NCI-H69 (cell line): Measurements from ENCODE around the gene PRDM8.

ENCODE experiments used
- DNase-seq: peaks from one replicate; lab custom pipeline; 2025; lab: John Stamatoyannopoulos, UW

PRDM8 gene

GRCh38 chr4:80196922-80197573 is at the start of gene PRDM8:
Gene PRDM8, plus strand, starts transcription at chr4:80197503. Its CDS starts 2,578 bp downstream, at chr4:80200081.
- peak; percentile 92 for DNase-seq

- no peak for DNase-seq
Measured at GRCh38 chr4:80150387-80151180, 46.7 kb upstream of the PRDM8 start.

- no peak for DNase-seq
Measured at GRCh38 chr4:80151981-80152380, 45.3 kb upstream of the PRDM8 start.

DNA sequence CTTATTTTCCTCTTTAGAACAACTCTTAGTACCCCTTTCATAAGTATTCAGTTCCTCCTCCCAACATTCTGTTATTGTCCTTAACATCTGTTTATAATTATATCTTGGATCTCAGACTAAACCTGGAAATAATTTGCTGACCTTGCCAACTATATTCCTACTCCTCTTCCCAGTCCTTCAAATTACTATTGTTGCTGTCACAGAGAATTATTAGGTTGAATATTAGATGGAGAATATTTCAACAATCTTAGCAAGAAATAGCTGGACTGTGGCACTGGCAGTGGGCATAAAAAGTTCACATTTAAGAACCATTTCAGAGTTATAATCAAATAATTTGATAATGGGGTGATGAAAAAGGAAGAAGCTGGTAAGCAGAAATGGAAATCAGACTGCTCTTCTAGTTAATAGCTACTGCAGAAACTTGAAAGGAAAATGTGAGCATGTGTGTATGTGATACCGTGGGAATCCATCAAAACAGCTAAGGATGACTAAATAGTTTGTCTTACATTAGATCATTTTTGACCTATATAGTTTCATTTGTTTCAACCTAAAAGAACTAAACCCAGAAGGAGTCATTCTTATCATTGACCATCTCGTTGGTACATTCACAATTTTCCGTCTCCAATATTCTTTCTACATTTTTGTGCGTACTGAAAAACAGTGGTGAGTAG is 43.3 kb upstream of the PRDM8 start:
- DNase-seq = no peak

DNA sequence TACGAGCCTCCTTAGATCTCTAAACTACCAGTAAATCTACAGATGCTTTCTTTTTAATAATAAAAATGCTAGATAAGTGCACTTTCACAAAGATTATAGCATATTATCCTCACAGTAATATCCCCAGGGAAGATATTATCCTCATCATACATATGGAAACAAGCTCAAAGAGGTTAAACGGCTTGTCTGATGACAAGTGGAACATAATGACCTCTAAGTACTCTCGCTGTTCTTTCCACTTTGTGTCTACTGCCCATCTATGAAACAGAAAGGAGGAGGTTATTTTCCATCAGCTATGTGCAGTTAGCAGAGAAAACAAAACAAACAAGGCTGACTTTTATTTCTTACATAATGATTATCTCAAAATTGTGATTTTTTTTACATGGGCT is 42.8 kb upstream of the PRDM8 start:
- peak; percentile 17 for DNase-seq

DNA sequence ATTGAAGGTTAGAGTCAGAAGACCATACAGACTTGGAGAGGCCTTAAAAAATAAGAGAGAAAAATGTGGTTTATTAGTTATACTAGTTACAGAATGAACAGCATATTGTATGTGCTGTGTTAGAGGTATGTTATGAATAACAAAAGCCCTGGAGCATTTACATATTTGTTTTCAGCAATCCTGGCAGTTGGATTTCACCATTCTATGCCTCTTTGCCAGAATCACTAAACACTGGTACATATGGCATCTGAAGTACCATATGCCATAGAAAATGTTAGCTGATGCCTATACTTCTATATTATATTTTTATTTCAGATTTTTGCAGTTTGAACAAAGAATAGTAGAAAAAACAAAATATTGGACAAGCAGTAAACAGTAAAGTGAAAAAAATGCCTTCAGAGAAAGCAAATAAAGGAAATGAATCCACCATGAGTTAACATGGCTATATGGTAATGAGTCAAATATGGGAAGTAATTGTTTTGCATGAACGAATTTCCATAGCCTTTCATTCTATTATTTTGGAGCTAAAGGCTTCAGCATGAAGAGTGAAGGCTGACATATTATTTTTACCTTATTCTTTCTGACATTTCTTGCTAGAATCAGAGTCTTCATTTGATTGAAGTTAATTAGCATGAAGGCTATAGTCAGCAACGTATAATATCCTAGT is 41.9 kb upstream of the PRDM8 start:
- DNase-seq = peak; percentile 10

DNA sequence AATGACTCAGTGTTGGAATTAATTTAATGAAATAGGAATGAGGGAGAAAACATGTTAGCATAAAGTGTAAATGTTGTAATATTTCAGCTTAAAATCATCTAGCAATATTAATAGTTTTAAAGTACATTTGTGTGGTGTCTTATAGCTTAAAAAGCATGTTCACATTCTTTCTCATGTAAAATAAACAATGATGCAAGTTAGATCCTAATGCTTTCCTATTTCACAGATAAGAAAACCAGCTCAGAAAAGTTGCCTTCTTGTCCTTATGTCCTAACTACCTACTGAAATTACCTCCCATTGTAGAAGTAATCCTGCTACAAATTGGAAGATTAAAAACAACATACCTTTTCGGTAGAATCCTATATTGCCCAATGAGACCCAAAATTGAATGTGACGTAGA is 40.9 kb upstream of the PRDM8 start:
- DNase-seq = no peak

GRCh38 chr4:80161413-80162058 is 35.8 kb upstream of the PRDM8 start:
- no peak for DNase-seq

GRCh38 chr4:80162418-80162817 is 34.9 kb upstream of the PRDM8 start:
- no peak for DNase-seq

DNA sequence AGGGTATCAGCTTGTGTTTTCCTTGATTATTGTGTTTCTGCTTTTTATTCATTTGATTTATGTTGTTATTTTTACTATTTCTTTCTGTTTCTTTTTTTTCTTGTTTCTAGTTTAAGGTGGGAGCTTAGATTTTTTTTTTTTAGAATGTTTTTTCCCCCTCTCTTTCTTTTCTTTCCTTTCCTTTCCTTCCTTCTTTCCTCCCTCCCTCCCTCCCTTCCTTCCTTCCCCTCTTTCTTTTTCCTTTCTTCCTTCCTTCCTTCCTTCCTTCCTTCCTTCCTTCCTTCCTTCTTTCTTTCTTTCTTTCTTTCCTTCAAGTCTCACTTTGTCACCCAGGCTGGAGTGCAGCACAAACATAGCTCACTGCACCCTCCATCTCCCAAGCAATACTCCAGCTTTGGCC is 31.4 kb upstream of the PRDM8 start:
- no peak for DNase-seq

DNA sequence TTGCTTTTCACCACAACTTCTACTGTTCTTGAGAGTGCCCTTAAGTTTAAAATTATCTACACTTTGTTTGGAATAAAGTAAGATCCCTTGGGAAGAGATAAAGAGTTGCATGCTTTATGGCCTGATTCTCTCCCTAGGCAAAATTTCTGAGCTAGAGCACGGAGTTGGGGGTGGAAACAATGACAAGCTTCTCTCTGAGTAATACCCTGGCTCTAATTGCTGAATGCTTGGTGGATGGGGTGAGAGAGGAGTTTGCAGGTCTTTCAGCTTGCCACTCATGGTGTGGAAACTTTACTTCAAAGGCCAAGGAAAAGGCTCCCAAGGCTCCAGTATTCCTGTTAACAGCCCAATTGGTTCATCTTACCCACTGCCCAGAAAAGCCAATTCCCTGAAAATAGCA is 26.1 kb upstream of the PRDM8 start:
- no peak for DNase-seq

GRCh38 chr4:80171656-80172055 is 25.6 kb upstream of the PRDM8 start:
- DNase-seq = no peak

DNA sequence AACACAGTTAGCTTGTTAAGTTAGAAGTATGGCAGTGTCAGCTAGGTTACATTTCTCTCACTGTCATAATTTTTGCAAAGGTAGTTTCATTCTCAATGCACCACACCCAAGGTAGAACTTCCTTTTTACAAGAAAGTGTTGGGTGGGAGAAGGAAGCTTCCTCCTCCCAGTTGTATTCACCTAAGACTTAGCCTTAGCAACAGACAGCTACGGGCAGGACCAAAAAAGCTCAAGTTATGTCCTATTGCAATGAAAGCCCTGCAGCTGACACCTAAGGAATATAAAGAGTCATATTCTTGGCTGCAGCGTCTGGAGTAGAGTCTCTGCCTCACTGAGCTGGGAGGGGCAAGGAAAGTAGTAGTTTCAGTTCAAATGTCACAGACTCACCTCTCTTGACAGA is 25.1 kb upstream of the PRDM8 start:
- DNase-seq = no peak

GRCh38 chr4:80173401-80173800 is 23.9 kb upstream of the PRDM8 start:
- no peak for DNase-seq

GRCh38 chr4:80173841-80174240 is 23.5 kb upstream of the PRDM8 start:
- DNase-seq = no peak

DNA sequence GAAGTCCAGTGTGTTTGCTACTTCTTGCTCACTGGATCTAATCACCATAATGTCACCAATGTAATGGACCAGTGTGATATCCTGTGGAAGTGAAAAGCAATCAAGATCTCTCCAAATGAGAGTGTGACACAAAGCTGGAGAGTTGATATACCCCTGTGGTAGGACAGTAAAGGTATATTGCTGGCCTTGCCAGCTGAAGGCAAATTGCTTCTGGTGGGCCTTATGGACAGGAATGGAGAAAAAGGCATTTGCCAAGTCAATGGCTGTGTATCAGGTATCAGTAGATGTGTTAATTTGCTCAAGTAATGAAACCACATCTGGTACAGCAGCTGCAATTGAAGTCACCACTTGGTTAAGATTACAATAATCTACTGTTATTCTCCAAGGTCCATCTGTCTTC is 19.5 kb upstream of the PRDM8 start:
- DNase-seq = peak; percentile 1

DNA sequence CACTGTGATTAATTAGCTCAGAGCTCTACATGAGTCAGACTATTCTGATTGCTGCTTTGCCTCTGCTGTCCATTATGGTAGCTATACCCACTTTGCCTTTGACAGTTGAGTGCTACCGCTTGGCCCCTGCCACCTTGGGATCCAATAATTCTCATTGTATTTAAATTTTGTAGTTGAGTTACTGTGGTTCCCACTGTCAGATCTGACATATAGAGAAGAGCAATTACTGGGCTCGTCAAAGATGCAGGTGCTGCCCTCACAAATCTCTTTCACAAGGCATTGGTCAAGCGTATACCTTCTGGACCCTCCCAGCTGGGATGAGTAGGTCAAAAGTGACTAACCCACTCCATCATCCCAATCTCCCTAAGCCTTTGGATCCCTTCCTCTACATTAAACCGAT is 18.3 kb upstream of the PRDM8 start:
- no peak for DNase-seq

- no peak for DNase-seq
Measured at GRCh38 chr4:80179637-80180161, 17.6 kb upstream of the PRDM8 start.

GRCh38 chr4:80180743-80181142 is 16.6 kb upstream of the PRDM8 start:
- no peak for DNase-seq

DNA sequence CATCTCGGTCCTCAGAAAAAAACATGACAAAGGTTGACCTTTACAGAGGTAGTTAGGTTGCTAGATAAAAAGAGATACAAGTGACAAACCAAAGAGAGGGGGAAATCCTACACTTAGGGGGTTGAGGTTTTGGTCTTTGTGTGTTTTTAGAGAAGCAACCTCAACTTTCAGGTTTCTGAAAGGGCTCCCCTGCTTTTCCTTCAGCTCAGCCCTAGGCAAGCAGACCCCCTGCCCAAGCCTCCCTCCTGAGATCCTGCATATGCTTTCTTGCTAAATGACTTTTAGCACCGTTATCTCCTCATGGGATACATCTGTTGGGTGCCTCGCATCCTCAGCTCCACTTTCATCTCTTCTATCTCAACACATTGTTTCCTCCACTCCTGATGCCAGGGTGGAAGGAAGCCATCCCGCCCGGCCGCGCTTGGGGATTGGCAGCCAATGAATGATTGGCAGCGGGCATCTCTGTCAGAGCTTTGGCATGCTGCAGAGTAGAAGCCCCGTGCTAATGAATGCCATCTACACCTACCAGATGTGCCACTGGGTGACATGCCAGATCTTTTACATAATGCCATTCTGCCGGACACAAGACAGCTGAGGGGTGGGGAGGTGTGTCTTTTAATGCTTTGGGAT is 15.0 kb upstream of the PRDM8 start:
- no peak for DNase-seq
